Ishikawa (cell line): ENCODE data around the gene SH3RF3.

Source experiments
- CEBPB ChIP-seq: IDR thresholded peaks from 2 replicates; pipeline ENCODE4 v1.6.1; 2012
- CREB1 ChIP-seq: IDR thresholded peaks from 2 replicates; pipeline ENCODE4 v1.6.1; 2012; ENCODE audit warnings: low read depth
- EGR1 ChIP-seq: IDR thresholded peaks from 2 replicates; pipeline ENCODE4 v1.6.1; 2012
- EP300 ChIP-seq: IDR thresholded peaks from 2 replicates; pipeline ENCODE4 v1.6.1; 2012; ENCODE audit warnings: borderline replicate concordance
- FOXM1 ChIP-seq: IDR thresholded peaks from 2 replicates; pipeline ENCODE4 v1.6.1; 2012; ENCODE audit warnings: low read depth, borderline replicate concordance
- NFIC ChIP-seq: IDR thresholded peaks from 2 replicates; pipeline ENCODE4 v1.6.1; 2012
- RAD21 ChIP-seq: IDR thresholded peaks from 2 replicates; pipeline ENCODE4 v1.6.1; 2012; ENCODE audit warnings: low read depth
- TAF1 ChIP-seq: IDR thresholded peaks from 2 replicates; pipeline ENCODE4 v1.6.1; 2012; ENCODE audit warnings: low read depth, mild to moderate bottlenecking
- TCF12 ChIP-seq: IDR thresholded peaks from 2 replicates; pipeline ENCODE4 v1.6.1; 2012; ENCODE audit warnings: low read depth
- TEAD4 ChIP-seq: IDR thresholded peaks from 2 replicates; pipeline ENCODE4 v1.6.1; 2012
- YY1 ChIP-seq: IDR thresholded peaks from 2 replicates; pipeline ENCODE4 v1.6.1; 2012; ENCODE audit warnings: low read depth
- ZBTB7A ChIP-seq: IDR thresholded peaks from 2 replicates; pipeline ENCODE4 v1.6.1; 2012; ENCODE audit warnings: low read depth
- TF ChIP-seq, protein P1 (sequence below): IDR thresholded peaks from 2 replicates; pipeline ENCODE4 v1.6.1; 2012
- TF ChIP-seq, protein P2 (sequence below): IDR thresholded peaks from 2 replicates; pipeline ENCODE4 v1.6.1; 2012
- TF ChIP-seq, protein P3 (sequence below): IDR thresholded peaks from 2 replicates; pipeline ENCODE4 v1.6.1; 2012; ENCODE audit warnings: low read depth, mild to moderate bottlenecking

SH3RF3 gene

DNA sequence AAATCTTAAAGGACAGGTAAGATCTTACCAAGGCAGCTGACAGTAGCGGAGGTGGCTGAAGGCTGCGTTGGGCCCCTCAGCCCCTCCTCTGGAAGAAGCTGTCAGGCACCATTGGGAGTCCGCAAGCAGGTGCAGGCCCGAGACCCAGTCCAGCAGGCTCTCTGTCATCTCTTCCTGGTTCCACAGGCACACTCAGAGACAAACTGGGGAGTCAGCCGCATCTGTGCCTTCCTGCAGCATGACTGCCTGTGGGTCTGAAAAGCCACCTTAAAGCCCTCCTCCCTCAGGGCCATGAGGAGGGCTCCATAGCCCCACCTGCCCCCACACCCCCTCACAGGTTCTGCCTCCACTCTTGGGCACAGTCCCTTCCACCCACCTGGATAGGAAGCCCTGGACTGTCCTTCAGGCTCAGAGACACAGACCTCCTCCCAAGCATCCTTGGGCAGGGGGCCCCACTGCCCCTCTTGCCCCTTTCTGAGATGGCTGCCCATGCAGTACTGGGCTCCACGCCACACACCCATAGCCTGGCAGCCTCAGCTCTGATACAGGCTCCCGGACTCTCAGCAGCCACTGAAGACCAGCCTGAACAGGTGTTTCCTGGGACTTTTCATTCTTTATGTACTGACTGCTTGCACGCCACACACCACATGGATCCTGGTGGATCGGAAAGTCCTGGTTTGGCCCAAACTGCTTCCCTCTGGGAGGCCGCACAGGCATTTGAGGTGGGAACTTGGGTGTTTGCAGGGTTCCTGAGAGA is 245.0 kb downstream of the SH3RF3 start:
- no peak for TF ChIP-seq TEAD4
- no peak for TF ChIP-seq FOXM1
- TF ChIP-seq CREB1 = no peak
- TF ChIP-seq, protein P1, sequence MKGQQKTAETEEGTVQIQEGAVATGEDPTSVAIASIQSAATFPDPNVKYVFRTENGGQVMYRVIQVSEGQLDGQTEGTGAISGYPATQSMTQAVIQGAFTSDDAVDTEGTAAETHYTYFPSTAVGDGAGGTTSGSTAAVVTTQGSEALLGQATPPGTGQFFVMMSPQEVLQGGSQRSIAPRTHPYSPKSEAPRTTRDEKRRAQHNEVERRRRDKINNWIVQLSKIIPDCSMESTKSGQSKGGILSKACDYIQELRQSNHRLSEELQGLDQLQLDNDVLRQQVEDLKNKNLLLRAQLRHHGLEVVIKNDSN = no peak
- TF ChIP-seq ZBTB7A = no peak
- TF ChIP-seq EP300 = no peak
- TF ChIP-seq YY1 = no peak
- no peak for TF ChIP-seq EGR1

DNA sequence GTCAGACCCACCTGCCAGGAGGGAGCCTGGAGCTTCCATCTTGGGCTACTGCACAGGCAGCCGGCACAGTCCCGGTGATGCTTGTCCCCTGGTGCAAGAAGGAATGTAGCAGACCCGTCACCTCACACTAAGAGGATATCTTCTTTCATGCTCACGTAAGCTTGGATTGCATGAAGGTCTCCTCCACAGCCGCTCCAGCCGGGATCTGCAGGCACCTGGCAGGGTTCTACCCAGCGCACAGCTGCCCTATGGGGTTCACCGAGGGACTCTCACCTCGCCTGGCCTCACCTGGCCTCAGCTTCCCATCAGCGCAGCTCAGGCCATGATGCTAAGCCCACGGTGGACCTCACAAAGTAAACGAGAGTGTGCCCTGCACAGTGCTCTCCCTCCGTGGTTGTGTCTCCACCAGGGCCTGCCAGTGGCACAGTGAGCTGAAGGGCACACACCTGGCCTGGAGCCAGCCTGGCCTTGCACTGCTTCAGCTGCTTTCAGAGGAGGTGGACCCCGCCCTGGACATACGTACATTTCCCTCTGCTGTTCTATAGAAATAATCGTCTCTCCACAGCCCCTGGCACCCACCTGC is 245.6 kb downstream of the SH3RF3 start:
- TF ChIP-seq FOXM1 = no peak
- TF ChIP-seq CEBPB = no peak
- no peak for TF ChIP-seq TAF1
- TF ChIP-seq YY1 = no peak
- TF ChIP-seq CREB1 = no peak
- TF ChIP-seq, protein P2, sequence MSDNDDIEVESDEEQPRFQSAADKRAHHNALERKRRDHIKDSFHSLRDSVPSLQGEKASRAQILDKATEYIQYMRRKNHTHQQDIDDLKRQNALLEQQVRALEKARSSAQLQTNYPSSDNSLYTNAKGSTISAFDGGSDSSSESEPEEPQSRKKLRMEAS = no peak
- no peak for TF ChIP-seq EP300
- TF ChIP-seq, protein P3, sequence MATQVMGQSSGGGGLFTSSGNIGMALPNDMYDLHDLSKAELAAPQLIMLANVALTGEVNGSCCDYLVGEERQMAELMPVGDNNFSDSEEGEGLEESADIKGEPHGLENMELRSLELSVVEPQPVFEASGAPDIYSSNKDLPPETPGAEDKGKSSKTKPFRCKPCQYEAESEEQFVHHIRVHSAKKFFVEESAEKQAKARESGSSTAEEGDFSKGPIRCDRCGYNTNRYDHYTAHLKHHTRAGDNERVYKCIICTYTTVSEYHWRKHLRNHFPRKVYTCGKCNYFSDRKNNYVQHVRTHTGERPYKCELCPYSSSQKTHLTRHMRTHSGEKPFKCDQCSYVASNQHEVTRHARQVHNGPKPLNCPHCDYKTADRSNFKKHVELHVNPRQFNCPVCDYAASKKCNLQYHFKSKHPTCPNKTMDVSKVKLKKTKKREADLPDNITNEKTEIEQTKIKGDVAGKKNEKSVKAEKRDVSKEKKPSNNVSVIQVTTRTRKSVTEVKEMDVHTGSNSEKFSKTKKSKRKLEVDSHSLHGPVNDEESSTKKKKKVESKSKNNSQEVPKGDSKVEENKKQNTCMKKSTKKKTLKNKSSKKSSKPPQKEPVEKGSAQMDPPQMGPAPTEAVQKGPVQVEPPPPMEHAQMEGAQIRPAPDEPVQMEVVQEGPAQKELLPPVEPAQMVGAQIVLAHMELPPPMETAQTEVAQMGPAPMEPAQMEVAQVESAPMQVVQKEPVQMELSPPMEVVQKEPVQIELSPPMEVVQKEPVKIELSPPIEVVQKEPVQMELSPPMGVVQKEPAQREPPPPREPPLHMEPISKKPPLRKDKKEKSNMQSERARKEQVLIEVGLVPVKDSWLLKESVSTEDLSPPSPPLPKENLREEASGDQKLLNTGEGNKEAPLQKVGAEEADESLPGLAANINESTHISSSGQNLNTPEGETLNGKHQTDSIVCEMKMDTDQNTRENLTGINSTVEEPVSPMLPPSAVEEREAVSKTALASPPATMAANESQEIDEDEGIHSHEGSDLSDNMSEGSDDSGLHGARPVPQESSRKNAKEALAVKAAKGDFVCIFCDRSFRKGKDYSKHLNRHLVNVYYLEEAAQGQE = no peak
- no peak for TF ChIP-seq TCF12
- no peak for TF ChIP-seq ZBTB7A
- TF ChIP-seq TEAD4 = no peak
- no peak for TF ChIP-seq NFIC
- TF ChIP-seq RAD21 = no peak
- TF ChIP-seq EGR1 = no peak
- TF ChIP-seq, protein P1 = no peak

DNA sequence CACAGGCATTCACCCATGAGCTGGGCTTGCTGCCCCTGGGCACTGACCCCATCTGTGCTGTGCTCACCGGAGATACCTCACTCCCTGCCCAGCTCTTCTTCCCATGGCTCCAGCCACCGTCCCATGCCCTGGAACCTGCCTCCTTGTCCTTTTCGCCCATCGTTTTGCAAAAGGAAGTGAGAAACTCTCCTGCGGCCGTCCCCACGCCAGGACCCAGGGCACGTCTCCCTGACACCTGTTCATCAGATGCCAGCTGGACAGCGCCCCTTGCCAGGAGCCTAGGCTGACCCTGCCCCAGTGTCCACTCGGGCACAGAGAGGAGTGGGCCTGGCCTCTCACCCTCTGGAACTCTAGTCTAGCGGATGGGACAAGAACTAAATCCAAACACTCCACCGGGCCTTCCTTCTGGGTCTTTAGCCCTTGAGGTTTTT is 246.1 kb downstream of the SH3RF3 start:
- TF ChIP-seq EP300 (no peak), TCF12 (no peak), ZBTB7A (no peak), CREB1 (no peak), EGR1 (no peak), RAD21 (no peak), TEAD4 (no peak), NFIC (no peak), YY1 (no peak), TAF1 (no peak), FOXM1 (no peak), CEBPB (no peak)
- TF ChIP-seq, protein P2 = no peak
- TF ChIP-seq, protein P3 = no peak
- TF ChIP-seq, protein P1 = no peak

DNA sequence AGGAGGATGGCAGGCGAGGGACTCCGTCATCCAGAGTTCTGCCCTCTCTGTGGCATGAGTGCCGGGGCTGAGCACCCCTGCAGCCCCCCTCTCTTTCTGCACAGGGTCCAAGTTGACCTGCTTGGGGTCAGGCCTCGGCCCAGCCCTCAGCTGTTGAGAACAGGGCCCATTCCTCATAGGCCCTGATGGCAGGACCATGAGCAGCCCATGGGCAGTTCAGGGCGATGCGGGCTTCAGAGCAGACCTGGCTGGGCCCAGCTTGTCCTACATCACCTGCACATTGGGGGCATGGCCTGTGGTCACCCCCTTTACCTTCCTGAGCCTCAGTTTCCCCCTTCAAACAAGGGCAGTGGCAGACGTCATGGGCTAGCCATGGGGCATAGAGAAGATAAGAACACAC is 246.7 kb downstream of the SH3RF3 start:
- TF ChIP-seq CREB1 = no peak
- TF ChIP-seq EGR1 = no peak
- TF ChIP-seq NFIC = no peak
- no peak for TF ChIP-seq TCF12
- no peak for TF ChIP-seq CEBPB
- no peak for TF ChIP-seq FOXM1

DNA sequence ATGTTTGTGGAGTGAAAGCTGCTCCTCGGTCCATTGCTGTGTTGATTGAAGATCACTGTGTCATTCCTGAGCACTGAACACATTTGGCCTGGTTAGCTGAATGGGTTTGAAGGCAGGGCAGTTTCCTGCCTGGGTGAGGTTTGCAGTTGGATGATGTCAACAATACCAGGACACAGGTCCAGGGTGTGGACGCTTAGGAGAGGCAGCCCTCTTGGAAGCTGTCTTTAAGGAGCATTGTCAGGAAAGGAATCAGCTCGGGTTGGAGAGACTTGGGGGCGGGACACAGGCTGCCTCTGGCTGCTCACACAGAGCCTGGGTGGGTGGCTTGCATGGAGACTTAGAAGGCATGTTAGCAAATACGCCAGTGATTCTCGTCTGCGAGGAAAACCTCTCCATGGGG is 247.1 kb downstream of the SH3RF3 start:
- TF ChIP-seq TEAD4 (no peak), TCF12 (no peak)
